ENCODE measurements around the gene ATP6V0D1.

Gene ATP6V0D1

GRCh38 chr16:67464565-67464964 lies 16.4 kb downstream of the ATP6V0D1 start:
- no peak for FAIRE-seq
- DNase-seq (ENCODE audit: extremely low spot score, insufficient read length, low read depth) = no peak

GRCh38 chr16:67463691-67464090 lies 17.3 kb downstream of the ATP6V0D1 start:
- FAIRE-seq (no peak), DNase-seq (ENCODE audit: extremely low spot score, insufficient read length, low read depth) (no peak)

GRCh38 chr16:67463059-67463458 lies 17.9 kb downstream of the ATP6V0D1 start:
- DNase-seq (ENCODE audit: extremely low spot score, insufficient read length, low read depth) = no peak
- no peak for FAIRE-seq

- no peak for FAIRE-seq
These were observed 18.7 kb downstream of the ATP6V0D1 start for GRCh38 chr16:67462279-67462655.

GRCh38 chr16:67461600-67462278 lies 19.2 kb downstream of the ATP6V0D1 start:
- DNase-seq (ENCODE audit: extremely low spot score, insufficient read length, low read depth) (no peak), FAIRE-seq (no peak)

More at GRCh38 chr16:67462279-67462655, 18.7 kb downstream of the ATP6V0D1 start:
- no peak for DNase-seq (ENCODE audit: extremely low spot score, insufficient read length, low read depth)

- FAIRE-seq (no peak), DNase-seq (ENCODE audit: extremely low spot score, insufficient read length, low read depth) (no peak)
These were observed 20.0 kb downstream of the ATP6V0D1 start for GRCh38 chr16:67460961-67461360.

- DNase-seq (ENCODE audit: extremely low spot score, insufficient read length, low read depth) (no peak), FAIRE-seq (no peak)
These were observed 20.8 kb downstream of the ATP6V0D1 start for GRCh38 chr16:67460168-67460567.

- FAIRE-seq (no peak), DNase-seq (ENCODE audit: extremely low spot score, insufficient read length, low read depth) (no peak)
These were observed 21.2 kb downstream of the ATP6V0D1 start for GRCh38 chr16:67459861-67460150.

- DNase-seq (ENCODE audit: extremely low spot score, insufficient read length, low read depth) = no peak
- FAIRE-seq = no peak
These were observed 21.7 kb downstream of the ATP6V0D1 start for GRCh38 chr16:67459066-67459860.

- DNase-seq (ENCODE audit: extremely low spot score, insufficient read length, low read depth) (no peak), FAIRE-seq (no peak)
These were observed 22.8 kb downstream of the ATP6V0D1 start for GRCh38 chr16:67458121-67458641.

GRCh38 chr16:67457611-67458010 lies 23.3 kb downstream of the ATP6V0D1 start:
- DNase-seq (ENCODE audit: extremely low spot score, insufficient read length, low read depth) = no peak
- no peak for FAIRE-seq

- no peak for FAIRE-seq
- DNase-seq (ENCODE audit: extremely low spot score, insufficient read length, low read depth) = no peak
These were observed 24.4 kb downstream of the ATP6V0D1 start for GRCh38 chr16:67456391-67457081.

GRCh38 chr16:67454852-67455251 lies 26.1 kb downstream of the ATP6V0D1 start:
- FAIRE-seq = no peak
- no peak for DNase-seq (ENCODE audit: extremely low spot score, insufficient read length, low read depth)

GRCh38 chr16:67454104-67454503 lies 26.9 kb downstream of the ATP6V0D1 start:
- DNase-seq (ENCODE audit: extremely low spot score, insufficient read length, low read depth) (no peak), FAIRE-seq (no peak)

- no peak for FAIRE-seq
- DNase-seq (ENCODE audit: extremely low spot score, insufficient read length, low read depth) = no peak
These were observed 29.1 kb downstream of the ATP6V0D1 start for GRCh38 chr16:67451704-67452435.

- FAIRE-seq = no peak
- no peak for DNase-seq (ENCODE audit: extremely low spot score, insufficient read length, low read depth)
These were observed 29.8 kb downstream of the ATP6V0D1 start for GRCh38 chr16:67451061-67451703.

- FAIRE-seq (no peak), DNase-seq (ENCODE audit: extremely low spot score, insufficient read length, low read depth) (no peak)
These were observed 31.2 kb downstream of the ATP6V0D1 start for GRCh38 chr16:67449739-67450138.

- FAIRE-seq (no peak), DNase-seq (ENCODE audit: extremely low spot score, insufficient read length, low read depth) (no peak)
These were observed 31.6 kb downstream of the ATP6V0D1 start for GRCh38 chr16:67449336-67449735.

- DNase-seq (ENCODE audit: extremely low spot score, insufficient read length, low read depth) (no peak), FAIRE-seq (no peak)
These were observed 32.4 kb downstream of the ATP6V0D1 start for GRCh38 chr16:67448580-67448979.

Measured in GM18507 (cell line).